ENCODE measurements around the gene SPEF1. TPM values are rescaled to one million over a fixed set of nuclear protein-coding genes. Genes with fewer than 3 reads are reported as not detected.

The SPEF1 gene
- total and polyA plus RNA-seq, 2 of the 13 experiments (the other 11 are each of a cell fraction or from before 2014, with no cell fraction given), result 0.11 to 0.27 TPM

- peak; percentile 86; the same call in 1 of the 2 replicates for TF ChIP-seq ZSCAN29 (CRISPR knock-in tag; conservative IDR thresholded peaks at IDR 0.05)
- peak; percentile 50; the same call in 1 of the 2 replicates for TF ChIP-seq PRDM15 (CRISPR knock-in tag; IDR thresholded peaks at IDR 0.05)
- TF ChIP-seq TAF15 (IDR thresholded peaks at IDR 0.05; ENCODE audit: low read depth, low read length, poor library complexity, severe bottlenecking), result no peak
- no peak for TF ChIP-seq ZNF615 (CRISPR knock-in tag; IDR thresholded peaks at IDR 0.05; ENCODE audit: borderline replicate concordance)
- TF ChIP-seq KAT2B (IDR thresholded peaks at IDR 0.05; ENCODE audit: borderline replicate concordance, low read depth, low read length), result no peak
- peak; percentile 94 for TF ChIP-seq ZNF616 (CRISPR knock-in tag; IDR thresholded peaks at IDR 0.05; ENCODE audit: low read depth)
- TF ChIP-seq SNAI1 (CRISPR knock-in tag; IDR thresholded peaks at IDR 0.05; ENCODE audit: borderline replicate concordance), result peak; percentile 81; the same call in 1 of the 2 replicates
- no peak for TF ChIP-seq ZNF577 (CRISPR knock-in tag; IDR thresholded peaks at IDR 0.05; ENCODE audit: borderline replicate concordance, low read depth)
- peak; percentile 32 for TF ChIP-seq SKI (IDR thresholded peaks at IDR 0.05; ENCODE audit: partially characterized antibody)
- no peak for TF ChIP-seq TRIM24 (CRISPR knock-in tag; IDR thresholded peaks at IDR 0.05)
- TF ChIP-seq SIX1 (CRISPR knock-in tag; IDR thresholded peaks at IDR 0.05; ENCODE audit: borderline replicate concordance), result peak; percentile 3; the same call in 1 of the 2 replicates
- TF ChIP-seq ZNF441 (CRISPR knock-in tag; IDR thresholded peaks at IDR 0.05; ENCODE audit: borderline replicate concordance), result peak; percentile 88
- TF ChIP-seq MTF1 (CRISPR knock-in tag; IDR thresholded peaks at IDR 0.05), result 0 out of 2 replicates have a peak, but pooled peaks have one; percentile 33
- peak; percentile 99 for TF ChIP-seq ZNF501 (CRISPR knock-in tag; IDR thresholded peaks at IDR 0.05)
- peak; percentile 97; the same call in 1 of the 2 replicates for TF ChIP-seq FOXC1 (CRISPR knock-in tag; IDR thresholded peaks at IDR 0.05; ENCODE audit: borderline replicate concordance)
- peak; percentile 76; the same call in 1 of the 2 replicates for TF ChIP-seq ATF6 (CRISPR knock-in tag; conservative IDR thresholded peaks at IDR 0.05)
- peak; percentile 92 for TF ChIP-seq ZMYM2 (CRISPR knock-in tag; IDR thresholded peaks at IDR 0.05)
- no peak for TF ChIP-seq SIN3A (IDR thresholded peaks at IDR 0.05; ENCODE audit: borderline replicate concordance, low read depth, low read length)
- TF ChIP-seq ELF3 (CRISPR knock-in tag; IDR thresholded peaks at IDR 0.05), result peak; percentile 94
- peak; percentile 96 for TF ChIP-seq JUND (CRISPR knock-in tag; IDR thresholded peaks at IDR 0.05)
- peak; percentile 91 for TF ChIP-seq ZNF639 (CRISPR knock-in tag; conservative IDR thresholded peaks at IDR 0.05)
These were observed 30.4 kb upstream of the SPEF1 start (continued) for GRCh38 chr20:3811467-3812258.
